Trophoblast cell (in vitro differentiated cells and primary cell): ENCODE measurements around the gene ADIRF.

ENCODE experiments used
- DNase-seq, 2 donors: peaks; one replicate each; pipeline ENCODE4 v3.0.0-alpha.2; 2016
- H2AFZ ChIP-seq: 2 replicates; pipeline ENCODE4 v1.6.1; 2013; ENCODE audit warnings: low read length, moderate library complexity, mild to moderate bottlenecking; ENCODE audit not compliant: insufficient read depth, poor library complexity
- H2AK5ac ChIP-seq: 2 replicates; pipeline ENCODE4 v1.6.1; 2013; ENCODE audit warnings: mild to moderate bottlenecking, low read length
- H2BK120ac ChIP-seq: 2 replicates; pipeline ENCODE4 v1.6.1; 2013; ENCODE audit warnings: low read length, mild to moderate bottlenecking, moderate library complexity; ENCODE audit not compliant: insufficient read depth, poor library complexity
- H2BK12ac ChIP-seq: 2 replicates; pipeline ENCODE4 v1.6.1; 2013; ENCODE audit warnings: mild to moderate bottlenecking, low read length, moderate library complexity
- H2BK5ac ChIP-seq: 2 replicates; pipeline ENCODE4 v1.6.1; 2013; ENCODE audit warnings: low read length, low read depth, moderate library complexity, mild to moderate bottlenecking; ENCODE audit not compliant: poor library complexity
- H3K14ac ChIP-seq: 2 replicates; pipeline ENCODE4 v1.6.1; 2013; ENCODE audit warnings: mild to moderate bottlenecking, low read length
- H3K18ac ChIP-seq: 2 replicates; pipeline ENCODE4 v1.6.1; 2013; ENCODE audit warnings: mild to moderate bottlenecking, low read length
- H3K23ac ChIP-seq: 2 replicates; pipeline ENCODE4 v1.6.1; 2013; ENCODE audit warnings: low read length
- H3K27ac ChIP-seq: 2 replicates; pipeline ENCODE4 v1.5.1; 2013; ENCODE audit warnings: low read depth, mild to moderate bottlenecking, inconsistent platforms, low read length, moderate library complexity
- H3K27me3 ChIP-seq: 2 replicates; pipeline ENCODE4 v1.6.1; 2013; ENCODE audit warnings: inconsistent platforms, mild to moderate bottlenecking, low read length, moderate library complexity; ENCODE audit not compliant: insufficient read depth
- H3K36me3 ChIP-seq, 2 experiments: 1 replicate in 1 of 2; 2 replicates in 1 of 2; pipeline ENCODE4 v1.6.1; 2013; ENCODE audit warnings: low read length in 2 of 2, mild to moderate bottlenecking in 2 of 2, moderate library complexity in 1 of 2; ENCODE audit not compliant: insufficient read depth in 2 of 2, control insufficient read depth in 1 of 2
- H3K4ac ChIP-seq: 2 replicates; pipeline ENCODE4 v1.6.1; 2013; ENCODE audit warnings: low read depth, mild to moderate bottlenecking, low read length, moderate library complexity
- H3K4me1 ChIP-seq, 2 experiments: 1 replicate in 1 of 2; 2 replicates in 1 of 2; pipeline ENCODE4 v1.6.1; 2013; ENCODE audit warnings: low read length in 2 of 2, mild to moderate bottlenecking in 2 of 2, moderate library complexity in 1 of 2; ENCODE audit not compliant: insufficient read depth in 2 of 2, control insufficient read depth in 1 of 2
- H3K4me2 ChIP-seq: 2 replicates; pipeline ENCODE4 v1.6.1; 2013; ENCODE audit warnings: inconsistent platforms, mild to moderate bottlenecking, low read length, moderate library complexity
- H3K4me3 ChIP-seq: 2 replicates; pipeline ENCODE4 v1.5.1; 2013; ENCODE audit warnings: mild to moderate bottlenecking, low read depth, low read length, inconsistent platforms
- H3K79me1 ChIP-seq: one replicate; pipeline ENCODE4 v1.6.1; 2013; ENCODE audit warnings: low read length
- H3K79me2 ChIP-seq: 2 replicates; pipeline ENCODE4 v1.6.1; 2013; ENCODE audit warnings: low read length, mild to moderate bottlenecking; ENCODE audit not compliant: control insufficient read depth, insufficient read depth, poor library complexity
- H3K9ac ChIP-seq: 2 replicates; pipeline ENCODE4 v1.6.1; 2013; ENCODE audit warnings: mild to moderate bottlenecking, low read length
- H3K9me3 ChIP-seq: 2 replicates; pipeline ENCODE4 v1.6.1; 2013; ENCODE audit warnings: low read depth, mild to moderate bottlenecking, control low read depth, inconsistent platforms, low read length; ENCODE audit not compliant: insufficient read depth
- H4K12ac ChIP-seq: 2 replicates; pipeline ENCODE4 v1.6.1; 2013; ENCODE audit warnings: low read depth, mild to moderate bottlenecking, low read length, moderate library complexity
- H4K8ac ChIP-seq: 2 replicates; pipeline ENCODE4 v1.6.1; 2013; ENCODE audit warnings: low read depth, mild to moderate bottlenecking, low read length, moderate library complexity
- H4K91ac ChIP-seq: one replicate; pipeline ENCODE4 v1.6.1; 2013; ENCODE audit warnings: low read depth, mild to moderate bottlenecking, low read length, moderate library complexity
- WGBS: extraction: QIAGEN DNeasy Blood & Tissue Kit; methylation state at CpG from one replicate; pipeline ENCODE4 v1.1.7; 2013; ENCODE audit warnings: missing lambda C conversion rate; ENCODE audit not compliant: insufficient read length, insufficient coverage; ENCODE audit errors: extremely low coverage; 5-methylcytosine and 5-hydroxymethylcytosine counted together

Gene ADIRF

GRCh38 chr10:86944471-86944870, 23.8 kb upstream of the ADIRF start:
- Histone ChIP-seq H3K79me2 (no peaks in the 10 kb centered on the region), H3K9me3 (peaks cover 6% of the 10 kb centered on the region), H3K4me3 (no peak overlapping the region), H3K4me1 (peaks cover 0 to 3% of the 10 kb centered on the region in 2 experiments), H3K27ac (no peak overlapping the region), H3K23ac (no peak overlapping the region), H3K4me2 (no peak overlapping the region), H3K4ac (no peak overlapping the region), H3K14ac (no peak overlapping the region), H2BK12ac (no peak overlapping the region), H4K12ac (no peak overlapping the region), H4K91ac (no peak overlapping the region), H2AK5ac (no peak overlapping the region), H4K8ac (no peak overlapping the region), H2BK5ac (no peak overlapping the region), H2AFZ (no peak overlapping the region), H3K27me3 (no peaks in the 10 kb centered on the region), H3K36me3 (no peaks in the 10 kb centered on the region), H2BK120ac (no peak overlapping the region), H3K18ac (no peak overlapping the region), H3K79me1 (peaks cover 2% of the 10 kb centered on the region), H3K9ac (no peak overlapping the region)
- peak in 1 of 2 donors; percentile 15 for DNase-seq

- no CpG with 5 or more reads among the region's 3 CpGs for WGBS
- no peak overlapping the region for H4K91ac ChIP-seq
Observed at GRCh38 chr10:86944907-86945306, 23.4 kb upstream of the ADIRF start.

GRCh38 chr10:86945361-86946212, 22.7 kb upstream of the ADIRF start:
- H3K27ac ChIP-seq = no peak overlapping the region
- no peaks in the 10 kb centered on the region for H3K79me1 ChIP-seq
- no peak overlapping the region for H3K14ac ChIP-seq
- H3K4me2 ChIP-seq = no peak overlapping the region
- no peak overlapping the region for H3K4me3 ChIP-seq
- H2BK12ac ChIP-seq = no peak overlapping the region
- H2BK120ac ChIP-seq = no peak overlapping the region
- WGBS = no CpG with 5 or more reads among the region's 18 CpGs
- peaks cover 0 to 3% of the 10 kb centered on the region in 2 experiments for H3K4me1 ChIP-seq
- H3K27me3 ChIP-seq = no peaks in the 10 kb centered on the region
- H3K4ac ChIP-seq = no peak overlapping the region
- no peaks in the 10 kb centered on the region for H3K36me3 ChIP-seq
- no peak overlapping the region for H4K8ac ChIP-seq
- no peak overlapping the region for H3K23ac ChIP-seq
- no peak overlapping the region for H3K9ac ChIP-seq
- no peak overlapping the region for H4K12ac ChIP-seq
- DNase-seq = peak; percentile 56 to 68
- no peak overlapping the region for H4K91ac ChIP-seq
- no peak overlapping the region for H3K18ac ChIP-seq
- no peaks in the 10 kb centered on the region for H3K79me2 ChIP-seq
- peaks cover 6% of the 10 kb centered on the region for H3K9me3 ChIP-seq
- no peak overlapping the region for H2AK5ac ChIP-seq
- no peak overlapping the region for H2BK5ac ChIP-seq
- H2AFZ ChIP-seq = no peak overlapping the region

More at GRCh38 chr10:86944907-86945306, 23.4 kb upstream of the ADIRF start:
- Histone ChIP-seq H3K4me2 (no peak overlapping the region), H3K79me1 (no peaks in the 10 kb centered on the region), H3K4me3 (no peak overlapping the region), H3K14ac (no peak overlapping the region), H3K27me3 (no peaks in the 10 kb centered on the region), H3K4me1 (peaks cover 0 to 3% of the 10 kb centered on the region in 2 experiments), H2BK12ac (no peak overlapping the region), H3K18ac (no peak overlapping the region), H3K79me2 (no peaks in the 10 kb centered on the region), H2AFZ (no peak overlapping the region), H2AK5ac (no peak overlapping the region), H2BK120ac (no peak overlapping the region), H3K36me3 (no peaks in the 10 kb centered on the region), H3K4ac (no peak overlapping the region), H4K12ac (no peak overlapping the region), H3K9me3 (peaks cover 6% of the 10 kb centered on the region), H4K8ac (no peak overlapping the region), H3K9ac (no peak overlapping the region), H3K27ac (no peak overlapping the region), H2BK5ac (no peak overlapping the region), H3K23ac (no peak overlapping the region)
- DNase-seq = no peak

GRCh38 chr10:86946213-86947155, 21.8 kb upstream of the ADIRF start:
- Histone ChIP-seq H3K14ac (no peak overlapping the region), H2BK5ac (no peak overlapping the region), H3K79me1 (no peaks in the 10 kb centered on the region), H4K8ac (no peak overlapping the region), H3K4me2 (no peak overlapping the region), H2BK12ac (no peak overlapping the region), H4K12ac (no peak overlapping the region), H3K4ac (no peak overlapping the region), H3K27me3 (no peaks in the 10 kb centered on the region), H3K4me3 (no peak overlapping the region), H3K9me3 (peaks cover 6% of the 10 kb centered on the region), H3K18ac (no peak overlapping the region), H3K23ac (no peak overlapping the region), H2AK5ac (no peak overlapping the region), H2AFZ (no peak overlapping the region), H3K36me3 (no peaks in the 10 kb centered on the region), H3K79me2 (no peaks in the 10 kb centered on the region), H3K27ac (no peak overlapping the region), H2BK120ac (no peak overlapping the region), H4K91ac (no peak overlapping the region), H3K9ac (no peak overlapping the region), H3K4me1 (peaks cover 0 to 3% of the 10 kb centered on the region in 2 experiments)
- no peak for DNase-seq
- WGBS = no CpG with 5 or more reads among the region's 13 CpGs
